Occipital lobe (tissue), 2 donors: ENCODE data around the gene YWHAH. TPM values are rescaled to one million over a fixed set of nuclear protein-coding genes. Genes with fewer than 3 reads are reported as not detected.

Experiments used
- DNase-seq: peaks from one replicate; lab custom pipeline; 2025; lab: John Stamatoyannopoulos, UW
- total RNA-seq: library from RNA; depleted of rRNA; stranded (reverse); fragments of >200 nt; gene quantifications from one replicate; pipeline ENCODE4 v1.2.3, GENCODE V29; 2014

Gene YWHAH
- total RNA-seq, 1 donor from 2014 or later, result 218 TPM

GRCh38 chr22:31950226-31950625 is 5.9 kb downstream of the YWHAH start:
- DNase-seq, result no peak

- no peak for DNase-seq
Observed at GRCh38 chr22:31951194-31952093, 7.1 kb downstream of the YWHAH start.

- DNase-seq, result no peak
Observed at GRCh38 chr22:31952094-31952401, 7.7 kb downstream of the YWHAH start.

GRCh38 chr22:31952472-31952871 is 8.1 kb downstream of the YWHAH start:
- DNase-seq, result no peak

- DNase-seq, result no peak
Observed at GRCh38 chr22:31953261-31953660, 8.9 kb downstream of the YWHAH start.

GRCh38 chr22:31954535-31955523 is 10.5 kb downstream of the YWHAH start:
- DNase-seq, result no peak

DNA sequence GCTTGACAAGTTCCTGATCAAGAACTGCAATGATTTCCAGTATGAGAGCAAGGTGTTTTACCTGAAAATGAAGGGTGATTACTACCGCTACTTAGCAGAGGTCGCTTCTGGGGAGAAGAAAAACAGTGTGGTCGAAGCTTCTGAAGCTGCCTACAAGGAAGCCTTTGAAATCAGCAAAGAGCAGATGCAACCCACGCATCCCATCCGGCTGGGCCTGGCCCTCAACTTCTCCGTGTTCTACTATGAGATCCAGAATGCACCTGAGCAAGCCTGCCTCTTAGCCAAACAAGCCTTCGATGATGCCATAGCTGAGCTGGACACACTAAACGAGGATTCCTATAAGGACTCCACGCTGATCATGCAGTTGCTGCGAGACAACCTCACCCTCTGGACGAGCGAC is 12.0 kb downstream of the YWHAH start:
- no peak for DNase-seq

DNA sequence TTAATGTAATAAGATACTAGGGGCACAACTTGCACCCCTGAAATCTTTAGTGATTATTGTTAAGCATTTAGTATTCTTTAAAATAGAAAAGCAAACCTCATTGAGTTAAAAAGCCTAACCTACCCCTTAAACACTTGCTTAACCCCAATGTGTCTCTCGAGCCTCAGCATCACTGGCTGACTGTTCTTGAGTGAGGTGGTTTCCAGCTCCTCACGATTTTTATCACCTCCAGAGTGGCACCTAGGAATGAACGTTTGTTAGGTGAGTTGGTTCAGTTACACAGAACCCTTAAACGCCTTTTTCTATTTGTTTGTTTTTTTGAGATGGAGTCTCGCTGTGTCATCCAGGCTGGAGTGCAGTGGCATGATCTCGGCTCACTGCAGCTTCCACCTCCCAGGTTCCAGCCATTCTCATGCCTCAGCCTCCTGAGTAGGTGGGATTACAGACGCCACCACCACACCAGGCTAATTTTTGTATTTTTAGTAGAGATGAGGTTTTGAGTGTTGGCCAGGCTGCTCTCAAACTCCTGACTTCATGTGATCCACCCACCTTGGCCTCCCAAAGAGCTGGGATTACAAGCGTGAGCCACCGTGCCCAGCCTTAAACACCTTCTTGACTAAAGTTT is 13.7 kb downstream of the YWHAH start:
- DNase-seq, result no peak

- DNase-seq, result no peak
Observed at GRCh38 chr22:31958625-31959239, 14.4 kb downstream of the YWHAH start.

DNA sequence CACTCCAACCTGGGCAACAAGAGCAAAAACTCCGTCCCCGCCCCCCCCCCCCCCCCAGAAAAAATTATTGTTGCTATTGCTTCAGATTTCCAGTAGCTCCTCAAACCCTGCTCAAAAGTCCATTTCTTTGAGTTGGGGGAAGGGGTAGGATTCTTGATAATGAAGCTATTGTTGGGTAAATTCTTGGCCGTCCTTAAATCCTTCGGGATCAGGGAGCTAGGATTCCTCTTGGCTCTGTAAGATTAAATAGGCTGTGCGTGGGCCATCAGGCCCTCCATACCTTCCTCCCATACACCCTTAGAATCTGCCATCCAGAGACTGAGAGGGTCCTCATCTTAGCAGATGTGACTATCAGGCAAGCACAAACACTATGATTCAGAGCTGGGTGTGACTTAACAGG is 16.4 kb downstream of the YWHAH start:
- DNase-seq, result no peak

DNA sequence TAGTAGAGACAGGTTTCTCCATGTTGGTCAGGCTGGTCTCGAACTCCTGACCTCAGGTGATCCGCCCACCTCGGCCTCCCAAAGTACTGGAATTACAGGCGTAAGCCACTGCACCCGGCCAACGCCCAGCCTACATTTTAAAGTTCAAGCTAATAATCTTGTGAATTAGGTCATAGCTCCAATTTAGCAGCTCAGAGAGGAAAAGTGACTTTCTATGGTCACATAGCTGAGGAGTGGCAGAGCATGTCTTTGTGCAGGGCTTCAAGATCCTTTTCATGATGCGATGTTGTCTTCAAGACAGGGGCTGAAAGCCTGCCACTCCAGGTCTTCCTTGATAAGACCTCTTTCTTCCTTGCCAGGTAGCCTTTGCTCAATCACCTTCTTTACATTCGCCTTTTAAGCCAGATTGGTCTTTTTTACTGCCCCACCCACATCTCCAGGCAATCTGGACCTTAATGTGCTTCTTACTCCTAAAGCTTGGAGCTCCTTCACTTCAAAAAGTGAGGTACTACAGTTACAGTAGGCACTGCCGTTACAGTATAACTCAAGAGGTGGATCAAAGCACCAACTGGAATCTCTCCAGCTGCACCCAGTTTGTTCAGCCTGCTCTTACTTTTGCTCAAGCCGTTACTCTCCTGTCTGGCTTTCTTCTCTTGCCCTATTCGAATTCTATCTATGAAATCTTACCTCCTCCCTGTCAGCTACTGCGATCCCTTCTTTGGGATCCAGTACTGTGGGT is 18.2 kb downstream of the YWHAH start:
- DNase-seq, result no peak

DNA sequence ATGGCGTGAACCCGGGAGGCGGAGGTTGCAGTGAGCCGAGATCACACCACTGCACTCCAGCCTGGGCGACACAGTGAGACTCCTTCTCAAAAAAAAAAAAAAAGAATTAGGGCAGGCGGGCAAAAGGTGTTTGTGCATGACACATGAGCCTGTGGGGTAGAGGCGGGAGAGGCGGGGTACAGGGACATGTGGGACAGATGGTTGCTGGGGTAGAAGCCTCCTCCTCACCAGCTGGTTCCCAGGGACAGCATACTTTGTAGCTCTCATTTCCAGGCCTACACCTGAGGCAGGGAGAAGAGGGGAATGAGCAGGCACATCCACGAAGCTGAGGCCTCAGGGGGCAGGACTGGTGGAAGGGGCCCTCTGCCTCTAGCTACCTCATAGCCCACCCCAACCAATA is 23.7 kb downstream of the YWHAH start:
- DNase-seq, result peak; percentile 48

- peak; percentile 77 for DNase-seq
Observed at GRCh38 chr22:31969789-31970489, 25.6 kb downstream of the YWHAH start.

GRCh38 chr22:31970490-31971444 is 26.4 kb downstream of the YWHAH start:
- peak; percentile 85 for DNase-seq

- DNase-seq, result no peak
Observed at GRCh38 chr22:31972180-31972579, 27.8 kb downstream of the YWHAH start.

DNA sequence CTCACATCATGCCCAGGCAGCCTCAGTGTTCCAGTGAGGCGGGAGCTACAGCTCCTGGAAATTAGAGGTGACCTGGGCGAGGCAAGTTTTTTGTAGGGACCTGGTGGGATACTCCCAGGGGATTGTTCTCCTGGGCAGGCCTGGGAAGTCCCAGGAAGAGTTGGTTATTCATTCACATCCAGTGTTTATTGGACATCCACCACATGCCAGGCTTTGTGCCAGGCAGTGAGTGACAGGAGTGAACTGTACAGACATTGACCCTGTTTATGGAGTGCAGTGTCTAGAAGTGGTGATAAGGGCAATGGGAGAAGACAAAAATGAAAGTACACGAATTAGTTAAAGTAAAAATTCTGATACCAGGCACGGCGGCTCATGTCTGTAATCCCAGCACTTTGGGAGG is 29.4 kb downstream of the YWHAH start:
- DNase-seq, result no peak

GRCh38 chr22:31977141-31977841 is 33.0 kb downstream of the YWHAH start:
- DNase-seq, result no peak

DNA sequence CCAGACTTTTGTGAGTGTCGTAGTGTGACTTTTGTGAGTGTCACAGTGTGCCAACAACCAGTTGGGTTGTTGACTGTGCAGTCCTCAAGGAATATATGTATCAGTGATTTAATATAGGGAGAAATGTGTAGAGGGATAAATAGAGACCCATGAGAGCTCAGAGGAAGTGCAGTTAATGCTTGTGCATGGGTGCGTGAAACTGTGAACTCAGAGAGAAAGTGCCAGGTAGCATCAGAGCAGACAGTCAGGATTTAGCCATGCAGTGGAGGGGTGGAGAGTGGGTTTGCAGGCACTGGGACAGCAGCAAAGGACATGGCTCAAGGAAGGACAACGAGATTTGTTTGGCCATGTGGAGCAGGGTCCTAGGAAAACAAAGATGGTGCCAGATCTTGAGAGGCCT is 33.6 kb downstream of the YWHAH start:
- DNase-seq, result no peak
